OCI-LY3 (cell line): Measurements from ENCODE around the gene HINFP.
A peak's percentile ranks its signal among the peaks of the same experiment; 100 is the strongest.

Experiments used
- H2AFZ ChIP-seq: fragments of 200-600, 300-600 bp; shearing (Covaris generic); 2 replicates; pipeline ENCODE4 v1.6.0; 2014; ENCODE audit warnings: antibody characterized with exemption, low read depth, low read length
- H3K27ac ChIP-seq: fragments of 200-600, 300-600 bp; sonication (generic); 2 replicates; pipeline ENCODE4 v1.5.1; 2014; ENCODE audit warnings: mild to moderate bottlenecking, low read length, moderate library complexity, mixed read lengths
- H3K27me3 ChIP-seq: fragments of 200-600, 300-600 bp; sonication (generic); 2 replicates; pipeline ENCODE4 v1.6.1; 2014; ENCODE audit warnings: low read depth, low read length, mixed read lengths
- H3K36me3 ChIP-seq: fragments of 200-600, 300-600 bp; sonication (generic); replicated peaks from 2 replicates; pipeline ENCODE3; 2014; ENCODE audit warnings: low read depth, low read length, mixed read lengths
- H3K4me1 ChIP-seq: fragments of 300-600, 200-600 bp; sonication (generic); 2 replicates; pipeline ENCODE4 v1.6.1; 2014; ENCODE audit warnings: low read length, mixed read lengths
- H3K4me2 ChIP-seq: fragments of 200-600, 300-600 bp; sonication (generic); 2 replicates; pipeline ENCODE4 v1.6.1; 2014; ENCODE audit warnings: low read length, mixed read lengths
- H3K4me3 ChIP-seq: fragments of 300-600, 200-600 bp; sonication (generic); 2 replicates; pipeline ENCODE4 v1.5.1; 2014; ENCODE audit warnings: antibody characterized with exemption, mild to moderate bottlenecking, low read length, moderate library complexity
- H3K79me2 ChIP-seq: fragments of 300-600, 200-600 bp; shearing (Covaris generic); 2 replicates; pipeline ENCODE4 v1.6.1; 2014; ENCODE audit warnings: mild to moderate bottlenecking, low read length, mixed read lengths
- H3K9ac ChIP-seq: fragments of 300-600, 200-600 bp; shearing (Covaris generic); 2 replicates; pipeline ENCODE4 v1.6.0; 2014; ENCODE audit warnings: mild to moderate bottlenecking, low read length, moderate library complexity
- H3K9me3 ChIP-seq: fragments of 200-600, 300-600 bp; shearing (Covaris generic); 2 replicates; pipeline ENCODE4 v1.6.1; 2014; ENCODE audit warnings: low read length, mixed read lengths; ENCODE audit not compliant: insufficient read depth
- H4K20me1 ChIP-seq: fragments of 200-600, 300-600 bp; sonication (generic); 2 replicates; pipeline ENCODE4 v1.6.1; 2016; ENCODE audit warnings: low read length, mixed read lengths; ENCODE audit not compliant: insufficient read depth
- EZH2phosphoT487 ChIP-seq: fragments of 200-600 bp; shearing (Covaris generic); IDR thresholded peaks from 2 replicates; pipeline ENCODE4 v1.6.1; 2018; ENCODE audit warnings: antibody characterized with exemption, mixed run types, low read depth
- TF ChIP-seq, protein P1 (sequence below): fragments of 200-600, 300-600 bp; sonication (generic); IDR thresholded peaks from 2 replicates; pipeline ENCODE4 v1.5.1; 2014; ENCODE audit warnings: antibody characterized with exemption, low read length, low read depth

Gene HINFP

DNA sequence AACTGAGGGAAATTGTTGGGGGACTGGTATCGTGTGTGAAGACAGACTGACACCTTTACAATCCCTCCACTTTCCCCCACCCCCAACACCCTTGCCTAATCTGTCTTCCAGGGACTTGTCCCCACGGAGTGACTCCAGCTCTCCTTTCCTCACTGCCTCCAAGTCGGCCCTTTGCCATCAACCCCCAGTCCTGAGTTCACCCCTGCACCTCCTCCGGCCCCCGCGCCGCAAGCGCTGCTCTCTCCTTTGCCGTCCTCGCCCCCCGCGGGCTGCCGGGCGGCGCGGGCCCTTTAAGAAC, 27.3 kb downstream of the HINFP start:
- Histone ChIP-seq H3K9me3 (no peaks in the 10 kb centered on the region), H3K27ac (no peak overlapping the region), H3K4me3 (peak overlapping the region; percentile 80), H3K79me2 (no peaks in the 10 kb centered on the region), H3K36me3 (no peaks in the 10 kb centered on the region), H3K9ac (peak overlapping the region; percentile 47; the same call in 1 of the 2 replicates), H3K4me2 (peak overlapping the region; percentile 91), H2AFZ (peak overlapping the region; percentile 55), H3K4me1 (peaks cover 25% of the 10 kb centered on the region), H4K20me1 (no peaks in the 10 kb centered on the region), H3K27me3 (peaks cover 15% of the 10 kb centered on the region)
- TF ChIP-seq EZH2phosphoT487, result no peak
- TF ChIP-seq, protein P1, sequence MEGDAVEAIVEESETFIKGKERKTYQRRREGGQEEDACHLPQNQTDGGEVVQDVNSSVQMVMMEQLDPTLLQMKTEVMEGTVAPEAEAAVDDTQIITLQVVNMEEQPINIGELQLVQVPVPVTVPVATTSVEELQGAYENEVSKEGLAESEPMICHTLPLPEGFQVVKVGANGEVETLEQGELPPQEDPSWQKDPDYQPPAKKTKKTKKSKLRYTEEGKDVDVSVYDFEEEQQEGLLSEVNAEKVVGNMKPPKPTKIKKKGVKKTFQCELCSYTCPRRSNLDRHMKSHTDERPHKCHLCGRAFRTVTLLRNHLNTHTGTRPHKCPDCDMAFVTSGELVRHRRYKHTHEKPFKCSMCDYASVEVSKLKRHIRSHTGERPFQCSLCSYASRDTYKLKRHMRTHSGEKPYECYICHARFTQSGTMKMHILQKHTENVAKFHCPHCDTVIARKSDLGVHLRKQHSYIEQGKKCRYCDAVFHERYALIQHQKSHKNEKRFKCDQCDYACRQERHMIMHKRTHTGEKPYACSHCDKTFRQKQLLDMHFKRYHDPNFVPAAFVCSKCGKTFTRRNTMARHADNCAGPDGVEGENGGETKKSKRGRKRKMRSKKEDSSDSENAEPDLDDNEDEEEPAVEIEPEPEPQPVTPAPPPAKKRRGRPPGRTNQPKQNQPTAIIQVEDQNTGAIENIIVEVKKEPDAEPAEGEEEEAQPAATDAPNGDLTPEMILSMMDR, result no peak

DNA sequence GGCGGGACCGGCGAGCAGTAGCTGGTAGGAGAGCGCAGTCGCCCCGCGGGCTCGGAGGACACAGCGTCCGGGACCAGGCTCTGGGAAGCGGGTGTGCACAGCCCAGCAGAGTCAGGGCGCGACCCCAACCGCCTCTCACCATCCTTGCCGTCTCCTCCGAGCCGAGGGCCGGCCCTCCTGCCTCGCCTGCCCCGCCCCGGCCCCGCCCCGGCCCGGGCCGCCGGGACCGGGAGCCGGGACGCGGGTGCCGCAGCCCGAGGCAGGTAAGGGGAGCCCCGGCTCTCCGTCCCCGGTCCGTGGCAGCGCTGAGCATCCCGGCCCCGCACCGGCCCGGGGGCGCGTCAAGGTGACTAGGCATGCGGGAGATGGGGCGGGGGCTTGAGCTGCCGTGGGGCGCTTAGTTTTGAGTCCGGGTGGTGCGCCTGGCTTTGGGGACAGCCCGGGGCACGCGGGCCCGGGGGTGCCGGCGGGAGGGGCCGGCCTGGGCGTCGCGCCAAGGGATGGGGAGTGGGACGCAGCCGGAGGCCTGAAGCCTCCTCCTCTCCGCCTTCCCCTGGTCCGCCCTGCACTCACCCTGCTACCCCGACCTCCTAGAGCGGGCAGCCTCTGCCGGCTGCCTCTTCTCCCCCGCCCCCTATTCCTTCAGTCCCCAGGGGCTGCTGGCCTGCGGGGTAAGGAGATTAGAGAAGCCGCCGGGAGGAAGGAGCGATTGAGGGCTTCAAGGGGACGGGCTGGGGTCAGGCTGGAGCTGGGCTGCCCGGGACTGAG, 27.8 kb downstream of the HINFP start, which contains the start of gene ABCG4:
Gene ABCG4 (plus strand): TSS at position 35 of the 768 bp plus-strand sequence. CDS start 914 bp downstream, outside the sequence.
- H4K20me1 ChIP-seq, result no peaks in the 10 kb centered on the region
- no peaks in the 10 kb centered on the region for H3K9me3 ChIP-seq
- H3K4me1 ChIP-seq, result peaks cover 25% of the 10 kb centered on the region
- H3K79me2 ChIP-seq, result no peaks in the 10 kb centered on the region
- peak within 1 kb of the TSS; percentile 80 for H3K4me3 ChIP-seq
- TF ChIP-seq EZH2phosphoT487, result no peak
- TF ChIP-seq, protein P1, result no peak
- H3K27me3 ChIP-seq, result peaks cover 16% of the 10 kb centered on the region
- H3K4me2 ChIP-seq, result peak within 1 kb of the TSS; percentile 91
- no peaks in the 10 kb centered on the region for H3K36me3 ChIP-seq
- H3K27ac ChIP-seq, result no peak within 1 kb of the TSS
- peak within 1 kb of the TSS; percentile 76 for H2AFZ ChIP-seq
- H3K9ac ChIP-seq, result peak within 1 kb of the TSS; percentile 47

DNA sequence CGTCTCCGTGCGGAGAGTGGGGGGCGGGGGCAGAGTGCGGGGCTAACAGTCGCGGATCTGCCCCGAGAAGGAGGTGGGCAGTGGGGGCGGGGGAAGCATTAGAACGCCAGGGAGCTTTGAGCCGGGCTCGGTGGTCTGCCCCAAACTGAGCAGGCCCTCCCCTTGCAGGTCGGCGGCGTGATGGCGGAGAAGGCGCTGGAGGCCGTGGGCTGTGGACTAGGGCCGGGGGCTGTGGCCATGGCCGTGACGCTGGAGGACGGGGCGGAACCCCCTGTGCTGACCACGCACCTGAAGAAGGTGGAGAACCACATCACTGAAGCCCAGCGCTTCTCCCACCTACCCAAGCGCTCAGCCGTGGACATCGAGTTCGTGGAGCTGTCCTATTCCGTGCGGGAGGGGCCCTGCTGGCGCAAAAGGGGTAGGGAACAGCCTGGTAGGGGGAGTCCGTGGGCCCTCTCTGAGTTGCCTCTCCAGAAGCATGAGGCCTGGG, 28.5 kb downstream of the HINFP start:
- Histone ChIP-seq H3K9ac (peak overlapping the region; percentile 47; the same call in 1 of the 2 replicates), H3K4me3 (peak overlapping the region; percentile 80), H3K27me3 (peaks cover 21% of the 10 kb centered on the region)

DNA sequence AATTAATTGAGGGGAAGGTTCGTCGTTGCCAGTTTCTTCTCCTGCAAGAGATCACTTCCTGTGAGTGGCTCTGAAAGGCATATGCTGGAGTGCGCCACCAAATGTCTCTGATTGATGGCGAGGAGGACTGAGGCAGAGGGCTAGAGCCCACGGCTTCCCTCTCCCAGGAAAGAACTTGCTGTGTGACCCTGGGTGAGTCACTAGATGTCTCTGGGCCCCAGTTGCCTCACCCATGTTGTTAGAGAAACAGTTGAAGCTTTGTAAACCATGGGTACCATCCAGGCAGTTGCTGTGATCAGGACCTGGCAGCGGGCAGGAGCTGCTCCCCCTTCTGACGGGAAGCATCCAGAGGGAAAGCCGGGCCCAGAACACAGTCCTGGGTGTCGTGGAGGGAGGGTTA, 30.7 kb downstream of the HINFP start:
- Histone ChIP-seq H3K9me3 (no peaks in the 10 kb centered on the region), H3K4me3 (no peak overlapping the region), H3K36me3 (no peaks in the 10 kb centered on the region), H3K79me2 (no peaks in the 10 kb centered on the region), H3K9ac (no peak overlapping the region), H3K27me3 (peaks cover 25% of the 10 kb centered on the region), H3K4me1 (peaks cover 25% of the 10 kb centered on the region), H2AFZ (no peak overlapping the region), H3K27ac (no peak overlapping the region), H3K4me2 (no peak overlapping the region), H4K20me1 (no peaks in the 10 kb centered on the region)
- TF ChIP-seq, protein P1, result no peak
- no peak for TF ChIP-seq EZH2phosphoT487

More for the DNA sequence above, 28.5 kb downstream of the HINFP start:
- Histone ChIP-seq H3K9me3 (no peaks in the 10 kb centered on the region), H3K36me3 (no peaks in the 10 kb centered on the region), H3K79me2 (no peaks in the 10 kb centered on the region), H3K27ac (no peak overlapping the region), H3K4me2 (peak overlapping the region; percentile 91), H3K4me1 (peaks cover 25% of the 10 kb centered on the region), H2AFZ (peak overlapping the region; percentile 76; the same call in 1 of the 2 replicates), H4K20me1 (no peaks in the 10 kb centered on the region)
- TF ChIP-seq EZH2phosphoT487, result no peak
- TF ChIP-seq, protein P1, result no peak
